ENCODE results near the gene SOCS1. TPM values are rescaled to one million over a fixed set of nuclear protein-coding genes. Genes with fewer than 3 reads are reported as not detected.

Gene SOCS1
- total and polyA plus RNA-seq, 4 experiments from 2014 or later, result 14.7 to 37.8 (median 17.1) TPM

- Mint-ChIP-seq H3K27ac (peak overlapping the region in 1 of 7 donors; percentile 29), H3K4me3 (no peak overlapping the region), H3K27me3 (no peaks in the 10 kb centered on the region), H3K9me3 (peaks cover 0 to 22% (median 5%) of the 10 kb centered on the region in 8 donors), H3K4me1 (peaks cover 11 to 31% (median 21%) of the 10 kb centered on the region in 4 donors), H3K36me3 (peaks cover 0 to 10% of the 10 kb centered on the region in 2 donors)
- H3K36me3 ChIP-seq (ENCODE audit: insufficient read depth, low read length), result no peaks in the 10 kb centered on the region
- intact Hi-C loops (cut with micrococcal nuclease), result no loop called here
- CTCF ChIA-PET (ENCODE audit: partially characterized antibody), result interaction anchor here (1.0 to 3.3 kb wide), 3 partner anchors 15 to 39 kb away, joined by 3 to 18 read pairs (median 3); partner anchors contain the start of gene SOCS1
- peaks cover 0 to 12% of the 10 kb centered on the region in 2 donors for H3K9me3 ChIP-seq (ENCODE audit: control insufficient read depth in 1 of 2, low read length in 2 of 2)
- no peak overlapping the region for H3K4me3 ChIP-seq (ENCODE audit: low read length in 2 of 2)
- no peak overlapping the region for H3K27ac ChIP-seq (ENCODE audit: low read depth, low read length)
- no peaks in the 10 kb centered on the region for H3K27me3 ChIP-seq (ENCODE audit: insufficient read depth, low read length)
- POLR2A ChIA-PET (ENCODE audit: partially characterized antibody), result no interaction called here
- H3K4me1 ChIP-seq (ENCODE audit: insufficient read depth, low read length), result peaks cover 20% of the 10 kb centered on the region
- no peak for DNase-seq
Measured at GRCh38 chr16:11219178-11219577, 36.8 kb downstream of the SOCS1 start.

DNA sequence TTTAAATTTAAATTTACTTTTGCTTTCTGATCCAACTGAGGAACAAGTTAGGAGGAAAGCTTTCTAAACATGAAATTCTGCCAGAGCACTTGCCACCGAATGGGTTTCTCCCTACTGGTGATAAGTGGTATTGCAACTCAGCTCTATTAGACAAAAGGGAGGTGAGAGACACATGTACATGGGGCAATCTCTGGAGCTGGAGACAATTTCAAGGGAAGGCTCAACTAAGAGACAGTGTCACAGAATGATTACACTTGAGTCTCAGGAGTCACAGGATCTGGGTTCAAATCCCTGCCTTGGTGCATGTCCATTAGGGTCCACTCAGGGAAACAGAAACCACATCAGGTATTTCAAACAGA lies 37.4 kb downstream of the SOCS1 start:
- Histone ChIP-seq H3K27me3 (ENCODE audit: insufficient read depth, low read length) (no peaks in the 10 kb centered on the region), H3K9me3 (ENCODE audit: control insufficient read depth in 1 of 2, low read length in 2 of 2) (peaks cover 0 to 12% of the 10 kb centered on the region in 2 donors), H3K36me3 (ENCODE audit: insufficient read depth, low read length) (no peaks in the 10 kb centered on the region), H3K27ac (ENCODE audit: low read depth, low read length) (no peak overlapping the region), H3K4me1 (ENCODE audit: insufficient read depth, low read length) (peaks cover 14% of the 10 kb centered on the region), H3K4me3 (ENCODE audit: low read length in 2 of 2) (no peak overlapping the region)
- Mint-ChIP-seq H3K36me3 (peaks cover 0 to 10% of the 10 kb centered on the region in 2 donors), H3K4me1 (peaks cover 8 to 25% (median 17%) of the 10 kb centered on the region in 4 donors), H3K27me3 (no peaks in the 10 kb centered on the region), H3K27ac (peak overlapping the region in 1 of 7 donors; percentile 64), H3K9me3 (peaks cover 0 to 22% (median 5%) of the 10 kb centered on the region in 8 donors), H3K4me3 (no peak overlapping the region)
- POLR2A ChIA-PET (ENCODE audit: partially characterized antibody), result interaction anchor here (2.3 kb wide), 1 partner anchor 37 kb away, joined by 11 read pairs; the partner anchor contains the start of gene SOCS1
- intact Hi-C loops (cut with micrococcal nuclease), result no loop called here
- no peak for DNase-seq
- CTCF ChIA-PET (ENCODE audit: partially characterized antibody), result interaction anchor here (0.6 to 3.3 kb wide), 3 partner anchors 10 to 37 kb away, joined by 3 to 18 read pairs (median 3); partner anchors contain the start of gene SOCS1

- Mint-ChIP-seq H3K4me1 (peaks cover 6 to 20% (median 13%) of the 10 kb centered on the region in 4 donors), H3K9me3 (peaks cover 0 to 22% (median 5%) of the 10 kb centered on the region in 8 donors), H3K27me3 (no peaks in the 10 kb centered on the region), H3K4me3 (no peak overlapping the region), H3K27ac (no peak overlapping the region), H3K36me3 (peaks cover 0 to 10% of the 10 kb centered on the region in 2 donors)
- ChIA-PET POLR2A (ENCODE audit: partially characterized antibody) (interaction anchor here (2.3 kb wide), 1 partner anchor 37 kb away, joined by 11 read pairs; the partner anchor contains the start of gene SOCS1), CTCF (ENCODE audit: partially characterized antibody) (interaction anchor here (0.6 to 3.3 kb wide), 3 partner anchors 10 to 37 kb away, joined by 3 to 18 read pairs (median 3); partner anchors contain the start of gene SOCS1)
- intact Hi-C loops (cut with micrococcal nuclease), result no loop called here
- peaks cover 7% of the 10 kb centered on the region for H3K4me1 ChIP-seq (ENCODE audit: insufficient read depth, low read length)
- DNase-seq, result no peak
- peaks cover 0 to 12% of the 10 kb centered on the region in 2 donors for H3K9me3 ChIP-seq (ENCODE audit: control insufficient read depth in 1 of 2, low read length in 2 of 2)
- no peak overlapping the region for H3K27ac ChIP-seq (ENCODE audit: low read depth, low read length)
- H3K27me3 ChIP-seq (ENCODE audit: insufficient read depth, low read length), result no peaks in the 10 kb centered on the region
- H3K36me3 ChIP-seq (ENCODE audit: insufficient read depth, low read length), result no peaks in the 10 kb centered on the region
- no peak overlapping the region for H3K4me3 ChIP-seq (ENCODE audit: low read length in 2 of 2)
Measured at GRCh38 chr16:11217651-11218603, 38.1 kb downstream of the SOCS1 start.

- Mint-ChIP-seq H3K9me3 (peaks cover 0 to 22% (median 5%) of the 10 kb centered on the region in 8 donors), H3K27ac (peak overlapping the region in 1 of 7 donors; percentile 85), H3K4me3 (no peak overlapping the region), H3K27me3 (no peaks in the 10 kb centered on the region), H3K4me1 (peaks cover 6 to 14% (median 9%) of the 10 kb centered on the region in 4 donors), H3K36me3 (peaks cover 0 to 10% of the 10 kb centered on the region in 2 donors)
- ChIA-PET CTCF (ENCODE audit: partially characterized antibody) (interaction anchor here (3.3 kb wide), 1 partner anchor 39 kb away, joined by 18 read pairs; the partner anchor contains the start of gene SOCS1), POLR2A (ENCODE audit: partially characterized antibody) (no interaction called here)
- H3K9me3 ChIP-seq (ENCODE audit: control insufficient read depth in 1 of 2, low read length in 2 of 2), result peaks cover 0 to 12% of the 10 kb centered on the region in 2 donors
- no peak for DNase-seq
- H3K27me3 ChIP-seq (ENCODE audit: insufficient read depth, low read length), result no peaks in the 10 kb centered on the region
- no peak overlapping the region for H3K4me3 ChIP-seq (ENCODE audit: low read length in 2 of 2)
- no peak overlapping the region for H3K27ac ChIP-seq (ENCODE audit: low read depth, low read length)
- H3K36me3 ChIP-seq (ENCODE audit: insufficient read depth, low read length), result no peaks in the 10 kb centered on the region
- peaks cover 6% of the 10 kb centered on the region for H3K4me1 ChIP-seq (ENCODE audit: insufficient read depth, low read length)
- intact Hi-C loops (cut with micrococcal nuclease), result no loop called here
Measured at GRCh38 chr16:11215935-11216556, 40.0 kb downstream of the SOCS1 start.

- Histone ChIP-seq H3K9me3 (ENCODE audit: control insufficient read depth in 1 of 2, low read length in 2 of 2) (peaks cover 0 to 12% of the 10 kb centered on the region in 2 donors), H3K27me3 (ENCODE audit: insufficient read depth, low read length) (no peaks in the 10 kb centered on the region), H3K27ac (ENCODE audit: low read depth, low read length) (no peak overlapping the region), H3K4me3 (ENCODE audit: low read length in 2 of 2) (no peak overlapping the region), H3K4me1 (ENCODE audit: insufficient read depth, low read length) (peaks cover under 1% of the 10 kb centered on the region), H3K36me3 (ENCODE audit: insufficient read depth, low read length) (no peaks in the 10 kb centered on the region)
- H3K4me1 Mint-ChIP-seq, result peaks cover 0 to 8% (median 2%) of the 10 kb centered on the region in 4 donors
- H3K4me3 Mint-ChIP-seq, result no peak overlapping the region
- intact Hi-C loops (cut with micrococcal nuclease), result no loop called here
- peaks cover 0 to 22% (median 5%) of the 10 kb centered on the region in 8 donors for H3K9me3 Mint-ChIP-seq
- no peak for DNase-seq
- peaks cover 0 to 10% of the 10 kb centered on the region in 2 donors for H3K36me3 Mint-ChIP-seq
- no peaks in the 10 kb centered on the region for H3K27me3 Mint-ChIP-seq
- no peak overlapping the region for H3K27ac Mint-ChIP-seq
- POLR2A ChIA-PET (ENCODE audit: partially characterized antibody), result interaction anchor here (1.4 to 2.3 kb wide), 2 partner anchors 11 to 41 kb away, joined by 5 read pairs; no protein-coding TSS in a partner anchor
- CTCF ChIA-PET (ENCODE audit: partially characterized antibody), result interaction anchor here (0.7 to 1.9 kb wide), 3 partner anchors 11 to 101 kb away, joined by 3 to 8 read pairs (median 7); partner anchors contain the start of gene SOCS1
Measured at GRCh38 chr16:11213799-11214198, 42.2 kb downstream of the SOCS1 start.

DNA sequence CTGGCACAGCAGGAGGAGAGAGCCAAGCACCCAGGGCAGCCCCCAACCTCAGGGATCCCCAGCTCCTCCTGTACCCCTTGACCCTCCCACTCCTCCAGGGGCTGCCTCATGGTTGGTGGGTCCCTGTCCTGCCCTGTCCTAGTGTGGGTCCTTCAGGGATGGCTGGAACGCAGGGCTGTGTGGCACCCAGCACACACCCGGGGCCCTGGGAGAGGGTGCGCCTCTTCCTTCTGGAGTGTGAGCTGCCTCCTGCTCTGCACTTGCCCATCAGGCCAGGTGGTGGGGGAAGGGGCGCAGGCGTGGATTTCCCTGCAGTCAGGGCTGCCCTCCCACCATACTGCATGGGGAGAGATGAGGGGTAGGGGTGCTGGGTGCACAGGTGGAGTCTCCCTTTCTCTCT lies 42.6 kb downstream of the SOCS1 start:
- CTCF ChIA-PET (ENCODE audit: partially characterized antibody), result interaction anchor here (1.5 to 1.9 kb wide), 2 partner anchors 12 to 42 kb away, joined by 7 to 8 read pairs; partner anchors contain the start of gene SOCS1
- no peak overlapping the region for H3K27ac Mint-ChIP-seq
- no peaks in the 10 kb centered on the region for H3K27me3 Mint-ChIP-seq
- H3K4me1 ChIP-seq (ENCODE audit: insufficient read depth, low read length), result no peaks in the 10 kb centered on the region
- no peak overlapping the region for H3K4me3 ChIP-seq (ENCODE audit: low read length in 2 of 2)
- no peaks in the 10 kb centered on the region for H3K36me3 ChIP-seq (ENCODE audit: insufficient read depth, low read length)
- peaks cover 0 to 5% (median 0%) of the 10 kb centered on the region in 4 donors for H3K4me1 Mint-ChIP-seq
- H3K9me3 ChIP-seq (ENCODE audit: control insufficient read depth in 1 of 2, low read length in 2 of 2), result peaks cover 0 to 9% of the 10 kb centered on the region in 2 donors
- peaks cover 0 to 10% of the 10 kb centered on the region in 2 donors for H3K36me3 Mint-ChIP-seq
- DNase-seq, result no peak
- H3K4me3 Mint-ChIP-seq, result no peak overlapping the region
- H3K27ac ChIP-seq (ENCODE audit: low read depth, low read length), result no peak overlapping the region
- H3K9me3 Mint-ChIP-seq, result peaks cover 0 to 18% (median 5%) of the 10 kb centered on the region in 8 donors
- no peaks in the 10 kb centered on the region for H3K27me3 ChIP-seq (ENCODE audit: insufficient read depth, low read length)
- POLR2A ChIA-PET (ENCODE audit: partially characterized antibody), result interaction anchor here (1.4 to 2.3 kb wide), 2 partner anchors 11 to 41 kb away, joined by 5 read pairs; no protein-coding TSS in a partner anchor
- intact Hi-C loops (cut with micrococcal nuclease), result no loop called here

Data from CD4-positive, alpha-beta memory T cell (primary cell).